Natural killer cell (primary cell): ENCODE results near the gene DDR2. TPM values are rescaled to one million over a fixed set of nuclear protein-coding genes. Genes with fewer than 3 reads are reported as not detected.
A peak's percentile ranks its signal among the peaks of the same experiment; 100 is the strongest.

Experiments used
- ATAC-seq, 3 donors: fragments of 150-1000 bp in 2 of 3; fragments of 200-7000 bp in 1 of 3; cut with Tn5 transposase; 1 replicate in 1 of 3; 2 replicates in 2 of 3; pipeline ENCODE4 v1.10.0; 2021; ENCODE audit warnings: mild to moderate bottlenecking in 2 of 3, moderate library complexity in 2 of 3
- DNase-seq, 2 donors: peaks; one replicate each; pipeline versions ENCODE4 v3.0.0 to v3.0.0-alpha.2; 2013 to 2021; ENCODE audit warnings: mixed read lengths in 1 of 2
- H3K27ac ChIP-seq: one replicate; pipeline ENCODE4 v1.5.1; 2013; ENCODE audit warnings: mild to moderate bottlenecking, low read length
- H3K27me3 ChIP-seq: one replicate; pipeline ENCODE4 v1.6.1; 2013; ENCODE audit warnings: low read length; ENCODE audit not compliant: control insufficient read depth, insufficient read depth
- H3K36me3 ChIP-seq: one replicate; pipeline ENCODE4 v1.6.1; 2013; ENCODE audit warnings: low read length; ENCODE audit not compliant: control insufficient read depth, insufficient read depth
- H3K4me1 ChIP-seq: one replicate; pipeline ENCODE4 v1.6.1; 2013; ENCODE audit warnings: low read length; ENCODE audit not compliant: control insufficient read depth, insufficient read depth
- H3K4me3 ChIP-seq: one replicate; pipeline ENCODE4 v1.5.1; 2013; ENCODE audit warnings: low read length
- H3K9me3 ChIP-seq: one replicate; pipeline ENCODE4 v1.6.1; 2013; ENCODE audit warnings: low read length; ENCODE audit not compliant: control insufficient read depth, insufficient read depth
- H3K27ac Mint-ChIP-seq, 2 donors: one replicate each; pipeline ENCODE4 v1.8.0; 2022; ENCODE audit warnings: mild to moderate bottlenecking in 2 of 2, mixed read lengths in 2 of 2, moderate library complexity in 1 of 2
- H3K27me3 Mint-ChIP-seq, 2 donors: one replicate each; pipeline ENCODE4 v1.8.0; 2022; ENCODE audit warnings: low read depth in 2 of 2, mixed read lengths in 2 of 2
- H3K36me3 Mint-ChIP-seq: one replicate; pipeline ENCODE4 v1.8.0; 2022; ENCODE audit warnings: mixed read lengths
- H3K4me1 Mint-ChIP-seq, 2 donors: one replicate each; pipeline ENCODE4 v1.8.0; 2022; ENCODE audit warnings: mixed read lengths in 2 of 2
- H3K4me3 Mint-ChIP-seq: one replicate; pipeline ENCODE4 v1.8.0; 2022; ENCODE audit warnings: mild to moderate bottlenecking, moderate library complexity, mixed read lengths
- H3K9me3 Mint-ChIP-seq, 2 donors: one replicate each; pipeline ENCODE4 v1.8.0; 2022; ENCODE audit warnings: mixed read lengths in 2 of 2
- CTCF ChIP-seq: fragments of 200-600 bp; IDR thresholded peaks from one replicate; pipeline ENCODE4 v1.8.0; 2022; ENCODE audit warnings: antibody characterized with exemption
- WGBS: methylation state at CpG from one replicate; pipeline ENCODE4 v1.1.7; 2013; ENCODE audit warnings: missing lambda C conversion rate; ENCODE audit not compliant: insufficient coverage; 5-methylcytosine and 5-hydroxymethylcytosine counted together
- intact Hi-C: fragments of 100-400 bp; cut with micrococcal nuclease; formaldehyde crosslinking; loops from one replicate; pipeline ENCODE4 v1.14.2; 2022
- total RNA-seq, 4 donors: library from RNA; stranded (reverse); fragments of 120-200 nt in 1 of 4; gene quantifications; one replicate each; pipeline versions ENCODE4 v1.2.3 to v1.2.4, GENCODE V29; 2013 to 2022

Gene DDR2
- total RNA-seq, 3 donors from 2014 or later (not counting 1 experiment from before 2014, with no cell fraction given), result 1.5 to 2.0 (median 1.8) TPM

GRCh38 chr1:162829268-162829667 lies 197.0 kb downstream of the DDR2 start:
- H3K4me3 ChIP-seq, result no peak overlapping the region
- 85% methylated on average over 1 of the region's 1 CpG for whole genome bisulfite sequencing
- peaks cover 5% of the 10 kb centered on the region for H3K27me3 ChIP-seq
- intact Hi-C loops, result no loop called here
- Mint-ChIP-seq H3K27me3 (peaks cover 13 to 37% of the 10 kb centered on the region in 2 donors), H3K9me3 (no peaks in the 10 kb centered on the region), H3K4me3 (no peak overlapping the region), H3K4me1 (no peaks in the 10 kb centered on the region), H3K27ac (no peak overlapping the region), H3K36me3 (no peaks in the 10 kb centered on the region)
- no peak for ATAC-seq
- no peak overlapping the region for H3K27ac ChIP-seq
- DNase-seq, result no peak
- no peaks in the 10 kb centered on the region for H3K4me1 ChIP-seq
- TF ChIP-seq CTCF, result no peak
- no peaks in the 10 kb centered on the region for H3K9me3 ChIP-seq
- H3K36me3 ChIP-seq, result no peaks in the 10 kb centered on the region

GRCh38 chr1:162832470-162832869 lies 200.2 kb downstream of the DDR2 start:
- Histone ChIP-seq H3K27ac (no peak overlapping the region), H3K4me3 (no peak overlapping the region), H3K9me3 (no peaks in the 10 kb centered on the region), H3K4me1 (no peaks in the 10 kb centered on the region), H3K27me3 (peaks cover 5% of the 10 kb centered on the region), H3K36me3 (no peaks in the 10 kb centered on the region)
- H3K36me3 Mint-ChIP-seq, result no peaks in the 10 kb centered on the region
- peaks cover 0 to 2% of the 10 kb centered on the region in 2 donors for H3K9me3 Mint-ChIP-seq
- H3K4me1 Mint-ChIP-seq, result peaks cover 12 to 13% of the 10 kb centered on the region in 2 donors
- TF ChIP-seq CTCF, result no peak
- ATAC-seq, result no peak
- 97% methylated on average over 2 of the region's 3 CpGs for WGBS
- H3K27ac Mint-ChIP-seq, result no peak overlapping the region
- no peak overlapping the region for H3K4me3 Mint-ChIP-seq
- intact Hi-C loops, result no loop called here
- DNase-seq, result no peak
- H3K27me3 Mint-ChIP-seq, result peaks cover 6 to 27% of the 10 kb centered on the region in 2 donors

- Histone ChIP-seq H3K36me3 (no peaks in the 10 kb centered on the region), H3K27ac (no peak overlapping the region), H3K4me1 (no peaks in the 10 kb centered on the region), H3K4me3 (no peak overlapping the region), H3K9me3 (peaks cover 9% of the 10 kb centered on the region), H3K27me3 (peaks cover 2% of the 10 kb centered on the region)
- Mint-ChIP-seq H3K36me3 (peaks cover 14% of the 10 kb centered on the region), H3K9me3 (peaks cover 9% of the 10 kb centered on the region in 2 donors), H3K27me3 (peaks cover 11 to 19% of the 10 kb centered on the region in 2 donors), H3K27ac (peak overlapping the region in 1 of 2 donors; percentile 40), H3K4me1 (peaks cover 12 to 13% of the 10 kb centered on the region in 2 donors), H3K4me3 (no peak overlapping the region)
- WGBS, result 63% methylated on average over 3 of the region's 3 CpGs
- no peak for DNase-seq
- intact Hi-C loops, result no loop called here
- ATAC-seq, result no peak
- no peak for TF ChIP-seq CTCF
Observed at GRCh38 chr1:162835157-162835899, 203.1 kb downstream of the DDR2 start.

Other genes with a start within 250 kb of the DDR2 start
- gene SH2D1B, start 220.3 kb upstream of the DDR2 start, total RNA-seq, result 100 to 1,000 TPM; 133 to 250 (median 143) TPM
- 100 to 1,000 TPM in 1 of 3 donors, 10 to 100 TPM in 2; 87.7 to 100 (median 99.1) TPM for gene UHMK1, start 134.6 kb upstream of the DDR2 start, total RNA-seq
- 100 to 1,000 TPM in 1 of 3 donors, 10 to 100 TPM in 2; 69.2 to 109 (median 74.2) TPM for gene UAP1, start 70.7 kb upstream of the DDR2 start, total RNA-seq
- gene HSD17B7, start 158.2 kb downstream of the DDR2 start, total RNA-seq, result 10 to 100 TPM; 21.0 to 26.0 (median 23.5) TPM
- not detected for gene CCDC190, start 228.7 kb downstream of the DDR2 start, total RNA-seq